Peyer's patch (tissue), 4 donors: ENCODE data around the gene STK32A. TPM values are rescaled to one million over a fixed set of nuclear protein-coding genes. Genes with fewer than 3 reads are reported as not detected.

Experiments
- DNase-seq, 3 donors: peaks; one replicate each; pipeline ENCODE4 v3.0.0-alpha.2; 2017 to 2019
- H3K27ac ChIP-seq, 4 donors: fragments of 200-600 bp; sonication (generic); one replicate each; pipeline ENCODE4 v1.5.1; 2016 to 2019
- H3K27me3 ChIP-seq, 2 donors: fragments of 200-600 bp; sonication (generic); one replicate each; pipeline ENCODE4 v1.5.1; 2019
- H3K36me3 ChIP-seq, 3 donors: fragments of 200-600 bp; sonication (generic); one replicate each; pipeline ENCODE4 v1.5.1; 2016 to 2019
- H3K4me1 ChIP-seq, 4 donors: fragments of 200-600 bp; sonication (generic); one replicate each; pipeline ENCODE4 v1.5.1; 2016 to 2019
- H3K4me3 ChIP-seq, 4 donors: fragments of 200-600 bp; sonication (generic); 1 replicate in 3 of 4; 2 replicates in 1 of 4; pipeline ENCODE4 v1.5.1; 2016 to 2019; ENCODE audit warnings: mild to moderate bottlenecking in 1 of 4
- H3K9me3 ChIP-seq, 4 donors: fragments of 200-600 bp; sonication (generic); one replicate each; pipeline ENCODE4 v1.5.1; 2016 to 2019; ENCODE audit warnings: mild to moderate bottlenecking in 1 of 4
- CTCF ChIP-seq, 6 experiments: fragments of 450-650 bp in 4 of 6; fragments of 200-600 bp in 2 of 6; sonication (generic) in 1 of 6; IDR thresholded peaks; one replicate each; pipeline ENCODE4 v1.5.1; 2017 to 2019; ENCODE audit warnings: antibody characterized with exemption in 6 of 6, mild to moderate bottlenecking in 3 of 6, moderate library complexity in 1 of 6
- POLR2A ChIP-seq, 2 donors: fragments of 450-650 bp; IDR thresholded peaks; one replicate each; pipeline ENCODE4 v1.5.1; 2017; ENCODE audit warnings: antibody characterized with exemption in 2 of 2, mild to moderate bottlenecking in 2 of 2, moderate library complexity in 2 of 2
- total RNA-seq, 4 donors: library from RNA; depleted of rRNA; stranded (reverse); fragments of >200 nt; gene quantifications; one replicate each; pipeline ENCODE4 v1.1.0, GENCODE V29; 2016

Gene STK32A
- total RNA-seq, 4 donors from 2014 or later: 0.18 to 4.1 (median 0.32) TPM

- H3K27me3 ChIP-seq: no peaks in the 10 kb centered on the region
- no peak overlapping the region for H3K27ac ChIP-seq
- H3K4me3 ChIP-seq: no peak overlapping the region
- no peak for TF ChIP-seq CTCF (IDR thresholded peaks at IDR 0.05)
- no peak for TF ChIP-seq POLR2A (IDR thresholded peaks at IDR 0.05)
- H3K36me3 ChIP-seq: no peaks in the 10 kb centered on the region
- H3K9me3 ChIP-seq: no peaks in the 10 kb centered on the region
- no peak for DNase-seq
- H3K4me1 ChIP-seq: no peaks in the 10 kb centered on the region
Measured at GRCh38 chr5:147387109-147387508, 152.3 kb downstream of the STK32A start.

GRCh38 chr5:147388184-147389108 is 153.6 kb downstream of the STK32A start:
- Histone ChIP-seq H3K9me3 (no peaks in the 10 kb centered on the region), H3K4me3 (no peak overlapping the region), H3K27me3 (no peaks in the 10 kb centered on the region), H3K4me1 (no peaks in the 10 kb centered on the region), H3K27ac (no peak overlapping the region), H3K36me3 (no peaks in the 10 kb centered on the region)
- DNase-seq: no peak
- no peak for TF ChIP-seq POLR2A (IDR thresholded peaks at IDR 0.05)
- TF ChIP-seq CTCF (IDR thresholded peaks at IDR 0.05): no peak

- H3K36me3 ChIP-seq: peaks cover 0 to 3% (median 0%) of the 10 kb centered on the region in 3 donors
- H3K27ac ChIP-seq: no peak overlapping the region
- TF ChIP-seq CTCF (IDR thresholded peaks at IDR 0.05) (no peak), POLR2A (IDR thresholded peaks at IDR 0.05) (no peak)
- no peaks in the 10 kb centered on the region for H3K4me1 ChIP-seq
- H3K27me3 ChIP-seq: no peaks in the 10 kb centered on the region
- no peaks in the 10 kb centered on the region for H3K9me3 ChIP-seq
- no peak for DNase-seq
- no peak overlapping the region for H3K4me3 ChIP-seq
Measured at GRCh38 chr5:147390654-147391225, 155.9 kb downstream of the STK32A start.

GRCh38 chr5:147391781-147392180 is 157.0 kb downstream of the STK32A start:
- Histone ChIP-seq H3K36me3 (peaks cover 0 to 6% (median 0%) of the 10 kb centered on the region in 3 donors), H3K27me3 (no peaks in the 10 kb centered on the region), H3K4me1 (no peaks in the 10 kb centered on the region), H3K9me3 (no peaks in the 10 kb centered on the region), H3K27ac (no peak overlapping the region), H3K4me3 (no peak overlapping the region)
- TF ChIP-seq CTCF (IDR thresholded peaks at IDR 0.05) (peak in 4 of 6 experiments; percentile 30 to 58 (median 56)), POLR2A (IDR thresholded peaks at IDR 0.05) (no peak)
- peak in 1 of 3 donors; percentile 53 for DNase-seq

DNA sequence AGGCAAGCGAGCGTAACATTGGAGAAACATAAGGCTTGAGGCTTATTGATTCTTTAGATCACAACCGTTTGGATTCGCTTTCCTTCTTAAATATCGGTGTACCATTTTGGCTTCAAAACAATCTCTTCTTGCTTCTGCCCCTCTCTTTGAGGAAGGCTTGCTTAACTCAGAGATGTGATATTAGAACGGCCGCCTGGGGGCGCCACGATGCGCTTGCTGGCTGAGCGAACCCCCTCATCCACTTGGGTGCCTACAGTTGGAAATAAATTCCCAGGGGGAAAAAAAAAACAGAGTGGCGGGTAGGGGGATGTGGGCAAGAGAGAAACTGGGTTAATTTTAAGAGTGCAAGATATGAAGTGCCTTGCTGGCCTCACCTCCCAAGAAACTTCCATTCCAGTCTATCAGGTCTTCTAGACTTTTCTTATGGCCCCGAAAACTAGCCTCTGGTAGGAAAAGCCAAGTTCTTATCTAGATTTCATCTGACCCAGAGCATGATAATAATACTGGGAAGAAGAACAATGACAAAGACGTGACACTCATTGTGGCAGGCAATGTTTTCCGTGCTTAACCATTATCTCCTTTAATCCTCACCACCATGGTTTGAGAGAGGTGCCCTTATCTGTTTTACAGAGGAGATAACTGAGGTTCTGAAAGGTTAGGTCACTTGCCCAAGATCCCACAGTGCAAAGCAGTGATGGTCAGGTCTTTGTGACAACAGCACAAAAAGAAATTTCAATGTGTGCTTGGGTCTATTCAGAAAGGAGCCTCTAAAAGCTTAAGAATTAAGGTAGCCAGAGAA is 159.2 kb downstream of the STK32A start:
- DNase-seq: no peak
- H3K9me3 ChIP-seq: no peaks in the 10 kb centered on the region
- H3K27ac ChIP-seq: no peak overlapping the region
- no peaks in the 10 kb centered on the region for H3K4me1 ChIP-seq
- H3K4me3 ChIP-seq: no peak overlapping the region
- no peak for TF ChIP-seq POLR2A (IDR thresholded peaks at IDR 0.05)
- TF ChIP-seq CTCF (IDR thresholded peaks at IDR 0.05): no peak
- no peaks in the 10 kb centered on the region for H3K27me3 ChIP-seq
- H3K36me3 ChIP-seq: peaks cover 0 to 11% (median 0%) of the 10 kb centered on the region in 3 donors
